ENCODE measurements around the gene ZMYND8.

GRCh38 chr20:47274401-47275108 lies 81.9 kb downstream of the ZMYND8 start:
- no peak for TF ChIP-seq POLR2A (IDR thresholded peaks at IDR 0.05)
- TF ChIP-seq, protein P1, sequence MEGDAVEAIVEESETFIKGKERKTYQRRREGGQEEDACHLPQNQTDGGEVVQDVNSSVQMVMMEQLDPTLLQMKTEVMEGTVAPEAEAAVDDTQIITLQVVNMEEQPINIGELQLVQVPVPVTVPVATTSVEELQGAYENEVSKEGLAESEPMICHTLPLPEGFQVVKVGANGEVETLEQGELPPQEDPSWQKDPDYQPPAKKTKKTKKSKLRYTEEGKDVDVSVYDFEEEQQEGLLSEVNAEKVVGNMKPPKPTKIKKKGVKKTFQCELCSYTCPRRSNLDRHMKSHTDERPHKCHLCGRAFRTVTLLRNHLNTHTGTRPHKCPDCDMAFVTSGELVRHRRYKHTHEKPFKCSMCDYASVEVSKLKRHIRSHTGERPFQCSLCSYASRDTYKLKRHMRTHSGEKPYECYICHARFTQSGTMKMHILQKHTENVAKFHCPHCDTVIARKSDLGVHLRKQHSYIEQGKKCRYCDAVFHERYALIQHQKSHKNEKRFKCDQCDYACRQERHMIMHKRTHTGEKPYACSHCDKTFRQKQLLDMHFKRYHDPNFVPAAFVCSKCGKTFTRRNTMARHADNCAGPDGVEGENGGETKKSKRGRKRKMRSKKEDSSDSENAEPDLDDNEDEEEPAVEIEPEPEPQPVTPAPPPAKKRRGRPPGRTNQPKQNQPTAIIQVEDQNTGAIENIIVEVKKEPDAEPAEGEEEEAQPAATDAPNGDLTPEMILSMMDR (IDR thresholded peaks at IDR 0.05) = no peak
